ENCODE results near the gene IL19. TPM values are rescaled to one million over a fixed set of nuclear protein-coding genes. Genes with fewer than 3 reads are reported as not detected.
A peak's percentile ranks its signal among the peaks of the same experiment; 100 is the strongest.

Gene IL19
- total RNA-seq, 1 experiment from 2014 or later, result not detected

DNA sequence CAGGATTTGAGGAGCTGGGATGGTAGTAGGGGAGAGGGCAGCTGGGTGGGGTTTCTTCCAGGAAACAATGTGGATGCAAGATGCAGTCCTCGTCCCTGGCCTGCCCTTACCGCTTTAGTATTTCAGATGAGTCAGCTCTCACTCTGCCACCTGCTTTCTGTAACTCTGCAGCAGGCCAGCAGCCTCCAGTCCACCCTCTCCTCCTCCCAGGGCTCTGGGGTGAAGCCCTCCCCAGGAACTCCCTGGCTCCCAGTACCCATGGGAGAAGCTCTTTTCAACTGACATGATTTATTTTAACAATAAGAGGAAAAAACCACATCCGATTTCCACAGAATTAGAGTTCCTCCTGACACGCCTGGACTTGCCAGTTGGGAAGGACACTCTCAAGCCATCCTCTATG lies 55.8 kb downstream of the IL19 start:
- no peak for TF ChIP-seq CTCF (IDR thresholded peaks at IDR 0.05; ENCODE audit: unreplicated experiment)
- peak overlapping the region; percentile 73 for H3K27ac Mint-ChIP-seq (ENCODE audit: low read depth, unreplicated experiment)
- no peak overlapping the region for H3K4me3 Mint-ChIP-seq (ENCODE audit: unreplicated experiment)
- intact Hi-C loops (cut with micrococcal nuclease), result no loop called here
- ChIA-PET CTCF (interaction anchor here (0.6 to 5.5 kb wide), 17 partner anchors 9 to 104 kb away, joined by 3 to 51 read pairs (median 4); partner anchors contain the start of gene IL20), POLR2A (interaction anchor here (0.6 to 3.8 kb wide), 16 partner anchors 8 to 123 kb away, joined by 3 to 15 read pairs (median 6); no protein-coding TSS in a partner anchor)
- BruUV-seq (replicated peaks), result no TSS peak
- H3K27me3 Mint-ChIP-seq (ENCODE audit: insufficient read depth, unreplicated experiment), result no peaks in the 10 kb centered on the region
- DNase-seq (ENCODE audit: unreplicated experiment), result peak; percentile 68
- H3K9me3 Mint-ChIP-seq (ENCODE audit: unreplicated experiment), result no peaks in the 10 kb centered on the region
- peaks cover 14% of the 10 kb centered on the region for H3K4me1 Mint-ChIP-seq (ENCODE audit: insufficient read depth, unreplicated experiment)
- H3K36me3 Mint-ChIP-seq (ENCODE audit: insufficient read depth, unreplicated experiment), result no peaks in the 10 kb centered on the region

DNA sequence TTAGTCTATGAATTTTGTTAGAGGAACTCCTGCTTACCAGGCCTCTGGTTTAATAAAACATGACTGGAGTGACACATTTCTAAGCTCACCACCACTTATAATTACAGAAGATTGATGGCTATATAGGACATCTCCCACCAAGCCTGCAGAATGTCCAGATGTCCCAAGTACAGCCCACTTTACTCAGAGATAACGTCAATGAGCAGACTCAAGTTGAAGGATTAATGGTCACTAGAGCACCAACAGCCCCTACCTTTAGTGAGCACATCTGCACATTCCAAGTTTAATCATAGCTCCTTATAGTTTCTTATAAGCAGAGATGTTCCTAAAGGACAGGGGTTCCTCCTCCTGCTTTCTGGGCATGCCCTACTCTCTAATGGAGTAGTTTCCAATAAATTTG lies 57.5 kb downstream of the IL19 start:
- DNase-seq (ENCODE audit: unreplicated experiment), result no peak
- intact Hi-C loops (cut with micrococcal nuclease), result no loop called here
- no peak overlapping the region for H3K27ac Mint-ChIP-seq (ENCODE audit: low read depth, unreplicated experiment)
- no TSS peak for BruUV-seq (replicated peaks)
- no peaks in the 10 kb centered on the region for H3K36me3 Mint-ChIP-seq (ENCODE audit: insufficient read depth, unreplicated experiment)
- CTCF ChIA-PET, result interaction anchor here (0.6 to 5.5 kb wide), 8 partner anchors 19 to 1522 kb away, joined by 3 to 51 read pairs (median 3); partner anchors contain the start of gene IL20
- peaks cover 14% of the 10 kb centered on the region for H3K4me1 Mint-ChIP-seq (ENCODE audit: insufficient read depth, unreplicated experiment)
- no peak overlapping the region for H3K4me3 Mint-ChIP-seq (ENCODE audit: unreplicated experiment)
- POLR2A ChIA-PET, result interaction anchor here (1.0 to 3.8 kb wide), 5 partner anchors 10 to 19 kb away, joined by 3 to 15 read pairs (median 6); no protein-coding TSS in a partner anchor
- H3K9me3 Mint-ChIP-seq (ENCODE audit: unreplicated experiment), result no peaks in the 10 kb centered on the region
- no peak for TF ChIP-seq CTCF (IDR thresholded peaks at IDR 0.05; ENCODE audit: unreplicated experiment)
- H3K27me3 Mint-ChIP-seq (ENCODE audit: insufficient read depth, unreplicated experiment), result no peaks in the 10 kb centered on the region

- H3K4me3 Mint-ChIP-seq (ENCODE audit: unreplicated experiment), result no peak overlapping the region
- no peak for TF ChIP-seq CTCF (IDR thresholded peaks at IDR 0.05; ENCODE audit: unreplicated experiment)
- no peak overlapping the region for H3K27ac Mint-ChIP-seq (ENCODE audit: low read depth, unreplicated experiment)
- no peaks in the 10 kb centered on the region for H3K27me3 Mint-ChIP-seq (ENCODE audit: insufficient read depth, unreplicated experiment)
- POLR2A ChIA-PET, result interaction anchor here (1.0 to 3.8 kb wide), 2 partner anchors 12 to 13 kb away, joined by 3 to 15 read pairs; no protein-coding TSS in a partner anchor
- intact Hi-C loops (cut with micrococcal nuclease), result no loop called here
- no TSS peak for BruUV-seq (replicated peaks)
- CTCF ChIA-PET, result interaction anchor here (0.6 to 5.5 kb wide), 9 partner anchors 14 to 1522 kb away, joined by 3 to 51 read pairs (median 4); partner anchors contain the start of gene IL20
- H3K36me3 Mint-ChIP-seq (ENCODE audit: insufficient read depth, unreplicated experiment), result no peaks in the 10 kb centered on the region
- no peaks in the 10 kb centered on the region for H3K9me3 Mint-ChIP-seq (ENCODE audit: unreplicated experiment)
- no peak for DNase-seq (ENCODE audit: unreplicated experiment)
- H3K4me1 Mint-ChIP-seq (ENCODE audit: insufficient read depth, unreplicated experiment), result peaks cover 19% of the 10 kb centered on the region
These were observed 58.2 kb downstream of the IL19 start for GRCh38 chr1:206828765-206829164.

GRCh38 chr1:206829282-206829681 lies 58.7 kb downstream of the IL19 start:
- DNase-seq (ENCODE audit: unreplicated experiment), result no peak
- H3K9me3 Mint-ChIP-seq (ENCODE audit: unreplicated experiment), result no peaks in the 10 kb centered on the region
- H3K27me3 Mint-ChIP-seq (ENCODE audit: insufficient read depth, unreplicated experiment), result no peaks in the 10 kb centered on the region
- BruUV-seq (replicated peaks), result no TSS peak
- ChIA-PET POLR2A (interaction anchor here (0.6 to 3.8 kb wide), 2 partner anchors 12 to 1608 kb away, joined by 3 to 15 read pairs; no protein-coding TSS in a partner anchor), CTCF (interaction anchor here (0.8 to 4.3 kb wide), 7 partner anchors 13 to 165 kb away, joined by 3 to 23 read pairs (median 4); partner anchors contain the start of gene IL20)
- peaks cover 25% of the 10 kb centered on the region for H3K4me1 Mint-ChIP-seq (ENCODE audit: insufficient read depth, unreplicated experiment)
- TF ChIP-seq CTCF (IDR thresholded peaks at IDR 0.05; ENCODE audit: unreplicated experiment), result no peak
- H3K4me3 Mint-ChIP-seq (ENCODE audit: unreplicated experiment), result no peak overlapping the region
- intact Hi-C loops (cut with micrococcal nuclease), result no loop called here
- H3K36me3 Mint-ChIP-seq (ENCODE audit: insufficient read depth, unreplicated experiment), result no peaks in the 10 kb centered on the region
- no peak overlapping the region for H3K27ac Mint-ChIP-seq (ENCODE audit: low read depth, unreplicated experiment)
